HG02970 (cell line): Measurements from ENCODE around the gene SLC33A1.
"Not testable (repeated sequence)": the region's sequence is repeated elsewhere in the genome, so short reads cannot be mapped to it uniquely, and the experiment has no call there.

Source experiments
- ATAC-seq: cut with Tn5 transposase; IDR thresholded peaks from one replicate; pipeline ENCODE4 v1.9.1; 2021; ENCODE audit warnings: mild to moderate bottlenecking, moderate library complexity, moderate number of reproducible peaks; ENCODE audit not compliant: unreplicated experiment, low FRiP score

Gene SLC33A1

DNA sequence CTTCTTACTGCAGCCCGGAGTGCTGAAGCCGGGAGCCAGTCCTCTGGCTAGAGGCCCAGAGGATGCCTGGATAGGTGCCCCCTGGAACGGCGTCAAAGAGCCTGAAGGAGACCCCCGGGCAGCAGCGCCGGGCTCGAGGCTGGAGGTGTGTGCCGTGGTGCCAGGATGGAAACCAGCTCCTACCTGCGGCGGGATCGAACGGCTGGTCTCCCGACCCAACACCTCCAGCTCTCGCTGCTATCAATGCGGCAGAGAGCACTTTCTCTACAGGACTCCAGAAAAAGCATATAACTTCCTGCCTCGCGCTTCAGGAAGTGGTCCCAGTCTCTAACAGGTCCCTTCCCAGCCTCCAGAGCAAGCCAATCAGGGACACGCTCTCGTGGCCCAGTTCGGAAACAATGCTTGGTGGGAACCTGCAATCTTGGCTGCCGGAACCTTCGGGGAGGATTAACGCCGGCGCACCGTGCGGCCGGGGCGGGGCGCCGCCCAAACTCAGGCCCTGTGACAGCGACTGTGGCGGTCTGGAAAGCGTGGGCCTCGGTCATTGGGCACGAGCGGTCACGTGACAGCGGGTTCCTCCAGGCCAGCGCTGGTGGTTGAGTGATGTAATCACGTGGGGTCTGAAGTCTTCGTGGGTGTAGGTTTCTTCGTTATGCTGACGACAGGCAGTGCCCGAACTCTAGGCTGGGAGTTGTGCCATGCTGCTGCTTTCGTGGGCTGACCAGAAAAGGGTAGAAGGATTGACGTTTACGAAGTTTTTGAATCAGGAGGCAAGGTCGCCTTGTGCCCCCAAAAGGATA, at the start of gene SLC33A1:
Gene SLC33A1 (minus strand): TSS at position 287 of the 800 bp plus-strand sequence. CDS start 430 bp downstream, outside the sequence.
- peak; percentile 97 for ATAC-seq

DNA sequence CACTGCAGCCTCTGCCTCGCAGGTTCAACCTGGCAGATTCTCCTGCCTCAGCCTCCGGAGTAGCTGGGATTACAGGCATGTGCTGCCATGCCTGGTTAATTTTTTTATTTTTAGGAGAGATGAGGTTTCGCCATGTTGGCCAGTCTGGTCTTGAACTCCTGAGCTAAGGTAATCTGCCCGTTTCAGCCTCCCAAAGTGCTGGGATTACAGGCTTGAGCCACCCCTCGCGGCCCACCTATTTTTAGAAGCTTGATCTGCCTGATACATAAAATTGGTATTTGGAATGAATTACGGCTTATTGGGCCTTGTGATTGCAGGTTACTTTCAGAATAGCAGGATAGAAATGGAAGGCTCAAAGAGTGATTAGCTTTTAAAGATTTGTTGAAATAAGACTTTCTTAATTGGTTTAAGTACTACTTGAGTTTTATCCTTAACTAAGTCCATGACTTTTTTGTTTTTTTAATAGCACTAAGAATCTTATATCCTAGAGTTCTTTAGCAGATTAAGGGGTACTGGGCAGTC, 41.2 kb upstream of the SLC33A1 start:
- ATAC-seq, result no peak

DNA sequence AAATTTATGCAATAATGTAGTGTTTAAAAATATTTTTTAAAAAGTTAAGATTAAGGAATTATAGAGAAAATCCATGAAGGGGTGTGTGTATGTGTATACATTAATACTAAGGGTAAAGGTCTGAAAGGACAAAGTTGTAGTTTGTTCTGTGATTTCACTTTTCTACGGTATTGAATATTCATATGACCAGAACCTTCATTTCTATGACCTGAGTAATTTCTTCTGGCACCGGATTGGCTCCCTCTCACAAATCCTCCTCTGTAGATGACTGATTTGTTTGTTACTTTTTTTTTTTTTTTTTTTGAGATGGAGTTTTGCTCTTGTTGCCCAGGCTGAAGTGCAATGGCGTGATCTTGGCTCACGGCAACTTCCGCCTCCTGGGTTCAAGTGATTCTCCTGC, 37.1 kb upstream of the SLC33A1 start:
- ATAC-seq, result no peak

DNA sequence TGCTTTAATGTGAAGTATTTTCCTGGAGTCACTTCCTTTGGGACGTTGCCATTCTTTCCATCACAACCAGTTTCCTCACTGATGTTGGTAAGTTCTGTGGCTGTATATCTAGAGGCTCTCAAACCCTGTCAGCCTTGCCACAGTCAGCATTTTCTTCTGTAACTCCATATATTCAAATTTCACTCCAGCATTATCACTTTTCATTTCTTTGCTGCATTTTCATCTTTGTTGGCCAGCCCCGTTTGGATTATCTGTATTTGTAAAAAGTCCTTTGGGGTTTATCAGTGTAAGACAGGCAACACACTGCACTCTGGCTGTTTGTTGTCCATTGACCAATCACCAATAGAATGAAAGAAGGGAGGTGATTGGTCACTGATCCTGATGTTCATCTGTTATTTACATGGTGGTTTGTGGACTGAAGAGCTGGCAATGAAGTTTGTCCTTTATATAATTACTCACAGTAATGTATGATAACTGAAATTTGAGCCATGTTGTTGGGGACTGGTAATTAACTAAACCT, 36.5 kb upstream of the SLC33A1 start:
- ATAC-seq, result no peak

DNA sequence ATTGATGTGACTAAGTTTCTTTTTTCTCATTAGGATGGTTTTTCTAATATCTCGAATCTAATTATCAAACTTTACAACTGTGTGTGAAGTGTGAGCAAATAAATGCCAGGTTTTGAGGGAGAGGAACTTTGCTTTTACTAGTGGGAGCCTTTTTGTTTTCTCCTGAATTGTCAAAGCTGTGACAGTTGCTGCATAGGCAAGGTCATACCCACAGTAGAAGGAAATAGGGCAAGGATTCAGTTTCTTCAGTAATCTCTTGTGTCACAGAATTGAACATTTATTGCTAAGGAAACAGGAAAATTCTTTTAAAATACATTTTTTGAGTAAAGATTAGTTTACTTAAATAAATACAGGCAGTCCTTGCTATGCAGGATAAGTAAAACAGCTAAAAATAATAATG, 35.7 kb upstream of the SLC33A1 start:
- no peak for ATAC-seq

DNA sequence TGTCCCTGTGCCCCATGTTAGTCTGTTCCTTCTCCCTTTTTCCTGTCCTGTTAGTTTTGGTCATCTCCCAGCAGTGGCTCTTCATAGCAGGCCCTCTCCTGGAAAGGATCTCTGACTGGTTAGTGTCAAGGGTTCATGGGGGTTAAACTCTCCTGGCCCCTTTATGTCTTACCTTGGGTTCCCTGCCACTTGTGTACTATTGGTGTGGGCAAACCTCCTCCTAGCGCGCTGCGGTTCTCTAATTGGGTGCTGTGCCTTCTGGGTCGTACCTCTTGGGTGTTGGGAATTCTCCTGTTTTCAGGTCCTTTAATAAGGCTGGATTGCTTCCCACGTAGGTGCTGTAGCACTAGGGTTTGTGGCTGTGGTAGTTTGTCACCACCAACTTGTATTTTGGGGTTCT, 35.0 kb upstream of the SLC33A1 start:
- no peak for ATAC-seq

DNA sequence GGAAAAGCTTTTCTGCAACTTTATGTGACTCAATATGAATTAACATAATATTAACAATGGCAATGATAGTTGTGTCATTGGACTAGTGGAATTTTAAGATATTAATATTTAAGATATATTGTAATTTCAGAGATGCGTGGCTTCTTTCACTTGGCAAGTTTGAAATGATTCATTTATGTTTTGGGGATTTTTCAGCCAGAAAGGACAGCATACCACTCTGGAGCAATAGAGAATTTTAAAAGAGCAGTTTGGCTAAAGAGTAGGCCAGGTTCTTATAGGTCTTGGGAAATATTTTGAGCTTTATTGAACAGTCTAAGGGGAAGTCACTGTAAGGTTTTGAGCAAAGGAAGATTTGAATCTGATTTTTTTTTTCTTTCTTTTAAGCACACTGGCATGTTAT, 32.7 kb upstream of the SLC33A1 start:
- no peak for ATAC-seq

DNA sequence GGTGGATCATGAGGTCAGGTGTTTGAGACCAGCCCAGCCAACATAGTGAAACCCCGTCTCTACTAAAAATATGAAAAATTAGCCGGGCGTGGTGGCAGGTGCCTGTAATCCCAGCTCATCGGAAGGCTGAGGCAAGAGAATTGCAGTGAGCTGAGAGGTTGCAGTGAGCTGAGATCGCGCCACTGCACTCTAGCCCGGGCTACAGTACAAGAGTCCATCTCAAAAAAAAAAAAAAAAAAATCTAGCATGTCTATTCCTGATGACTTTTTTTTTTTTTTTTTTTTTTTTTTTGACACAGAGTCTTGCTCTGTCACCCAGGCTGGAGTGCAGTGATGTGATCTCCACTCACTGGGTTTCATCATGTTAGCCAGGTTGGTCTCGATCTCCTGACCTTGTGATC, 32.1 kb upstream of the SLC33A1 start:
- ATAC-seq, result not testable (repeated sequence)

DNA sequence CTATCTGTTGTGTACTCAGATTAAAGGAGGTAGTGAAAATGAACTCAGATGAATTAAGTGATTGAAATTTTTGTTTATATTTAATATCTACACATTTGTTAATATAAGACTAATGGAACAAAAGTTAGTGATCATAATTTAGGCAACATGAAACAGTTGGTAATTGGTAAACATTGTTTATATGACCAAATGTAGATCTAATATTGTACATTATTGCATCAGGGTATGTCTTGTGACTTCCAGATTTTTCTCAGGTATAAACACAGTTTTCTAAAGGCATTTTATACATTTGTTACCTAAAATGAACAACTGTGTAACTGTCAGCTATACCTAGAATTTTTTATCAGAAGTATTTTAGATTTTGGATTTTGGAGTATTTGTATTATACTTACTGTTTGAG, 31.1 kb upstream of the SLC33A1 start:
- ATAC-seq, result no peak

DNA sequence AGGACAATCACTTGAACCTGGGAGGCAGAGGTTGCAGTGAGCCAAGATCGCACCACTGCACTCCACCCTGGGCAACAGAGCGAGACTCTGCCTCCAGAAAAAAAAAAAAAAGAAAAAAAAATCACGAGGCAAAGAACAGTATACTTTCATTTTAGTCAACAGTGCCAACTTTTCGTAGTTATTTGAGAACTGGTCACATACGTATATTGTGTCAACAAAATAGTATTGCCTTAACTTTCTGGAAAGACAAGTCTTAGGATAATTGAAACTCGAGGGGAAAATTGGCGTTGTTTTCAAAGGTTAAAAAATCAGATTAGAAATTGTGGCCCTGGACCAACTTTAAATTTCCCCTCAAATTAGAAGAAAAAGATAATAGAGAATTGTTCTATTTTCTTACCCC, 30.1 kb upstream of the SLC33A1 start:
- no peak for ATAC-seq

DNA sequence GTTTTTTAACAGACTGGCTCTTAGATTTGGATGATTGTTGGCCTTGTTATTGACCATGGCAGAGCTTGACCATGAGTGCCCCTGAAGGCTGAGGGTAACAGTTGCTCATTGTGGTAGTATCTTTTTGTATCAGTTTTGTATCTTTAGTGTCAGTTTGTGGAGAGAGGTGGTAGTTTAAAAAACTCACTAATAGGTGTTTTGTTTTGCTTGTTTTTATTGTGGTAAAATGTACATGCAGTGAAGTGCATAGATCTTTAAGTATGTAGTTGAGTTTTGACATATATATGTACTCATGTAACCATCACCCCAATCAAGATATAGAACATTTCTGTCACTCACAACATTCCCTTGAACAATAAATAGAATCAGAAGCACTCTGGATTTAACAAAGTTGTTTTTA, 26.1 kb upstream of the SLC33A1 start:
- no peak for ATAC-seq

DNA sequence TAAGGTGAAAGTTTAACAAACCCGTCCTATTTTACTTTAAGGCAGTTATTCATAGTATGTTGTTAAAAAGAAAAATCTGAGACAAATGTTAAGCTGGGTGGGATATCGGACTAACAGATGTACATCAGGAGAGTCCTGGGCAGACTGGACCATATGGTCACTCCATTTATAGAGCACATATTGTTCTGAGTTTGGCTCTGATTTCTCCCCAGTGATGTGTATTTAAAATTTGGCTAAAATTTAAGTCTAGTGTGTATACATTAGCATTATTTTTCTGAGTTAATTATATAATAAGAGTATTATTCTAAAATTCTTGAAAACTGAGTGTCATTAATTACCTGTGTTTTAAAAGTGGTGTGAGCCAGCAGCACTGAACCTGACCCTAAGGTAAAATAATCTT, 22.3 kb upstream of the SLC33A1 start:
- no peak for ATAC-seq

DNA sequence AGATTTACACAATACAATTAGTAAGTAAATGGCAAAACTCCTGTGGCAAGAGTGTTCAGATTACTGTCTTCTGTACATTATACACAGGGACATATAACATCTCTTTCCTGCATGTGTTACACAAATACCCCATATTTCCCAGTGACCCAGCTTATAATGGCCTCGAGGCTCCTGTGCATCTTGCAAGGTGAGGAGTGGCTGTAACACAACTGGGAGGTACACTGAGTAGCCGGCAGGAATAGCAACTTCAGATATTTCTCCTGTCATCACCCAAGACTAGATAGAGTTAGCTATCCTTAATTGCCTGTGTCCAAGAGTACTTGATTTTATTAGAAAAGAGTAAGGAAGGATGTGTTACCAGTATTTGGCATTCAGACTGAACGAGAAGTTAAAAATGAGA, 21.8 kb upstream of the SLC33A1 start:
- no peak for ATAC-seq

DNA sequence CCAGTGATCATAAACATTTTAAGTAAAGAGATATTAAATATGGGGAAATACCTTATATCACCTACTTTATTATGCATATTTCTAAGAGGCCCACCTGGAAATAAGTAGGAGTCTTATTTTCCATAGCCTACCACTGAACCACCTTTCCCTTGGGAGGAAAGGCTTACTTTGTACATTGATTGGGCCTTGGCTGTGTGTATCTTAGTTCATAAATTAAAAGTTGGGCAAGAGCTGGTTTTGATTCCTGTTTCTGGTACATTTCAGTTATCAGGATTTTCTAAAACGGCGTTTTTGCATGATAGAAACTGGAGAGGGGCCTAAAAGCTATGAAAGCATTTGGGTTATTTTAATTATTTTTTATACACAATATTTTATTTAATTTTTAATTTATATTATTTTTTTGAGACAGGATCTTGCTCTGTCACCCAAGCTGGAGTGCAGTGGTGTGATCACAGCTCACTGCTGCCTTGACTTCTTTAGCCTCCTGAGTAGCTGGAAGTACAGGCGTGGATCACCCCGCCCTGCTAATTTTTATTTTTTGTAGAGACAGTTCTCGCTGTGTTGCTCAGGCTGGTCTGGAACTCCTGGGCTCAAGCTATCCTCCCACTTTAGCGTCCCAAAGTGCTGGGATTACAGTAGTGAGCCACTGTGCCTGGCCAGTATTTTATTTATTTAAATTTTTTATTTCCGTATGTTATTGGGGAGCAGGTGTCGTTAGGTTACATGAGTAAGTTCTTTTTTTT, 18.8 kb upstream of the SLC33A1 start:
- ATAC-seq, result no peak

DNA sequence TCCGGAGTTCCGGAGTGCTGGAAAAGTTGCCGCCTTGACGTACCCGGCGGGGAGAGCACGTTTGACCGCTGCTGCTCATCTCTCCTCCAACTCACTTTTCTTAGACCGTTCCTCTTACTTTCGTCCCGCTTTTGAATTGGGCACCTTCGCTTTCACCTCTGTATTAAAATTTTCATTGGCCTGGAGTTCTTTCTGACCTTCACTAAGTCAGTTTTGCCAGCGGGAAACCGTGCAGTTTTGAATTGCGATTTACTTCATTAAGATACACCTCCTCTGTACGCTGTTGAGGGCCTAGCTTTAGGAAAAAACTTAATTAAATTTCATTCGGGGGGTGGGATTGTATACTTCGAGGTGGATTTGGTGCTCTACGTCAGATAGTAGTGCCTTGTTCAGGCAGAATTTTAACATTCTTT, 17.5 kb upstream of the SLC33A1 start:
- no peak for ATAC-seq

DNA sequence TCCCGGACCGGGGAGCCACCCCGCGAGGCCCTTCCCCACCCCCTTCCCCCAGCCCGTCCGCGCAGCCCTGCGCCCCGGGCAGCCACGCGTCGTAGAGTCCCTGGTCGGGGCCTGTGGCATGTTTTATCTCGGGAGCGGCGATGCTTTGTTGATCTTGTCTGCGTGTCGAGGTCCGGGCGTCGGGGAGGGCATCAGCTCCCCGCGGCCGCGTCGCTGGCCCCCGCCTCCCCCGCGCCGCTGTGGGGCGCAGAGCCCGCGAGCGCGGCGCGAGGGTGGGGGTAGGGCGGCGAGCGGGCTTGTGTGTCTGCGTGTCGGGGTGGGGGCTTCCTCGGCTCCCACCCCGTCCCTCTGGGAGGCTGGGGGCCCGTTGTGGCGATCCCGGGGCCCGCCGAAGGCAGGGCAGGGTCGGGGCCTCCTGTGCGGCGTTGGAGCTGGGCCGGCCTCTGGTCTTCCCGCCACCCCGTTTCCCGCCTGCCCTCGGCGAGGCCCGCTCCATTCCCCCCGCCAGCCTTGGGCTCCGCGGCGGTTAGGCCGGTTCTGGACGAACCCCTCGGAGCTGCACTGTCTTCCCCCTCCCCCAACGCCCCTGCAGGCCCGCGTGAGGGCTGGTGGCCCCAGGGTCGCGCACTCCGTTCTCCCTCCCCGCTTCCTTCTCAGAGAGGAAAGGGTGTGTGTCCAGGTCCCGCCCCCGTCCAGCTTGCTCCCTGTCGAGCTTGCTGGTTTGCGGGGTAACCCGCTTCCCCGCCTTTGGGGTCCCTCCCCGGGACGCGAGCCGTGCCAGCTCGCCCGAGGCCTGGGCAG, 16.9 kb upstream of the SLC33A1 start:
- ATAC-seq, result peak; percentile 26

DNA sequence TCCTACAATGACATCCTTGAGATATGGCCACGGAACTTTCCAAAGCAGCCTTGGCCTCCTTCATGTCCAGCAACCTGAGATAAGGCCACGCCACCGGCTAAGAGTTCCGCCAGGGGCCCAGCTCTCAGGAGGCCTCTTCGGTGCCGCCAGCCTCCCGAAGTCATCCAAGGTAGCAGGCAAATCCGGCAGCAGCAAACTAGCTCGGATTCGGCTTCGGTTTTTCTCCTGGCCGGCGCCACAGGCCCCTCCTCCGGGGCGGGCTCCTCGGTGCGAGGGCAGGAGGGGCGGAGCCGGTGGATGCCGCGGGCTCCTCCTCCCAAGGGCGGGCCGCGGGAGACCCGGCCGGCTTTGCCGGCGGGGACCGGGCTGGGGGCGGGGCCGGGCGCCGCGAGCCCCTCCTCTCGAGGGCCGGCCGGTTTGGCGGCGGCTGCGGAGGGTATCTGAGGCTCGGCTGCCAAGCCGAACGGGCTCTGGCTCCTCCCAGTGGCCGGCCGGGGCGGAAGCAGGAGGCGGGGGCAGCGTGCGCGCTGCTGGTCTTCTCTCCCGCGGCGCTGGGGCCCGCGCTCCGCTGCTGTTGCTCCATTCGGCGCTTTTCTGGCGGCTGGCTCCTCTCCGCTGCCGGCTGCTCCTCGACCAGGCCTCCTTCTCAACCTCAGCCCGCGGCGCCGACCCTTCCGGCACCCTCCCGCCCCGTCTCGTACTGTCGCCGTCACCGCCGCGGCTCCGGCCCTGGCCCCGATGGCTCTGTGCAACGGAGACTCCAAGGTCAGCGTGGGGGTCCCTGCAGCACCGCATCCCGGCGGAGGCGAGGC, 16.1 kb upstream of the SLC33A1 start, which contains the start of gene GMPS:
Gene GMPS (plus strand): TSS at position 518 of the 812 bp plus-strand sequence. CDS start 221 bp downstream, at position 739.
- ATAC-seq, result peak; percentile 95

DNA sequence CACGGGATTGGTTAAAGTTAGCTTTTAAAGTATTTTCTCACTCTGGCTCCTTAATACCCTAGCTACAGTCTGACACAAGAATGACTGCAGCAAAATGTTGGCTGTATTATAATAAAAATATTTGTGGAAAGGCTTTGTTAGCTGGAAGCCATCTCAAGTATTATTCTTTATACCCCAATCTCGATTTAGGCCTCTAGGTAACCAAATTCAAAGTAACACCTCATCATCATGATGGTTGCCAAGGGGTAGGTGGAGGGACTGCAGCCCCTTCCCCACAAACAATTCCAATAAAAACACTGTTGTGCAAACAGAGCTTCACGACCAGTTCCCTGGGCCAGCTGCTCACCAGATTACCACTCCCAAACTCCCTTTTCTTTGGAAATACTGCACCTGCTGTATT, 15.5 kb upstream of the SLC33A1 start:
- no peak for ATAC-seq

DNA sequence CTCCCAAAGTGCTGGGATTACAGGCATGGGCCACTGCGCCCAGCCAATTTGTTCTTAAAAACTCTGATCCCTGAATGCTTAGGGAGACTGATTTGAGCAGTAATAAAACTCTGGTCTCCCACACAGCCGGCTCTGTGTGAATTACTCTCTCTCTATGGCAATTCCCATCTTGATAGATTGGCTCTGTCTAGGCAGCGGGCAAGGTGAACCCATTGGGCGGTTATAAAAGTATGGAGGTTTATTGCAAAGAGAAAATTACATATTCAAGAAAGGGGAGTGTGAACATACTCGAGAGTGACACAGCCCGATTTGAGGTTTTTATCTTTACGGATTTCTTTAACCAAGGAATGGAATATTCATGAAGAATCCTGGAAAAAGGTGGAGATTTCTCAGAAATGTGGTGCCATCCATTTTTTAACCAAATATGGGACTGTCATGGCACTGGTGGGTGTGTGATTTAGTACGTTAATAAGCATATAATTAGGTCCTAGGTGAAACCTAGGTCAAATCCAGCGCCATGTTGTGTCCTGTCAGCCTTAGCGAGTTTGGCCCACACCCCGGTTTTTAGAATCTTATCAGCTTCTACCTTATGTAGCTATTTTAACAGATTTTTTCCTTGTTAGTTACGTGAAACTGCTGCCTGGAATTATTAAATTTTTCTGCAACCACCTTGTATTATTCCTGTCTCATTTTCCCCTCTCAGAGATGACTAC, 9.0 kb upstream of the SLC33A1 start:
- ATAC-seq, result no peak
